Left ventricle myocardium inferior (tissue), 1 donor: Measurements from ENCODE around the gene HECW1. TPM values are rescaled to one million over a fixed set of nuclear protein-coding genes. Genes with fewer than 3 reads are reported as not detected.

ENCODE experiments used
- DNase-seq: peaks from one replicate; pipeline ENCODE4 v3.0.0-alpha.2; 2020
- H3K27ac ChIP-seq: fragments of 200-600 bp; replicated peaks from 2 replicates; pipeline ENCODE4 v1.8.0; 2021
- H3K27me3 ChIP-seq: fragments of 200-600 bp; 2 replicates; pipeline ENCODE4 v1.8.0; 2021; ENCODE audit warnings: low read depth
- H3K36me3 ChIP-seq: fragments of 200-600 bp; 2 replicates; pipeline ENCODE4 v1.8.0; 2021
- H3K4me1 ChIP-seq: fragments of 200-600 bp; 2 replicates; pipeline ENCODE4 v1.8.0; 2021
- H3K4me3 ChIP-seq: fragments of 200-600 bp; 2 replicates; pipeline ENCODE4 v1.8.0; 2021; ENCODE audit warnings: mild to moderate bottlenecking, moderate library complexity
- H3K9me3 ChIP-seq: fragments of 200-600 bp; replicated peaks from 2 replicates; pipeline ENCODE4 v1.8.0; 2021
- intact Hi-C: fragments of 100-400 bp; cut with micrococcal nuclease; formaldehyde crosslinking; loops from one replicate; pipeline ENCODE4 v1.11.0; 2022
- total RNA-seq: library from RNA; stranded (reverse); fragmentation: NEBNext Ultra II Directional; extraction: Animal tissue kit (Norgen Biotek cat#: 25700); gene quantifications from one replicate; pipeline ENCODE4 v1.2.1, GENCODE V29; 2021
- TF ChIP-seq, protein P1 (sequence below): fragments of 200-600 bp; IDR thresholded peaks from 2 replicates; pipeline ENCODE4 v1.8.0; 2021; ENCODE audit warnings: antibody characterized with exemption, mild to moderate bottlenecking, borderline replicate concordance
- donor health status: DM: no; HTN: yes; CAD: no; lungs with severe emphysema.

HECW1 gene
- total RNA-seq, 1 donor from 2014 or later: not detected

- no peak for DNase-seq
- TF ChIP-seq, protein P1, sequence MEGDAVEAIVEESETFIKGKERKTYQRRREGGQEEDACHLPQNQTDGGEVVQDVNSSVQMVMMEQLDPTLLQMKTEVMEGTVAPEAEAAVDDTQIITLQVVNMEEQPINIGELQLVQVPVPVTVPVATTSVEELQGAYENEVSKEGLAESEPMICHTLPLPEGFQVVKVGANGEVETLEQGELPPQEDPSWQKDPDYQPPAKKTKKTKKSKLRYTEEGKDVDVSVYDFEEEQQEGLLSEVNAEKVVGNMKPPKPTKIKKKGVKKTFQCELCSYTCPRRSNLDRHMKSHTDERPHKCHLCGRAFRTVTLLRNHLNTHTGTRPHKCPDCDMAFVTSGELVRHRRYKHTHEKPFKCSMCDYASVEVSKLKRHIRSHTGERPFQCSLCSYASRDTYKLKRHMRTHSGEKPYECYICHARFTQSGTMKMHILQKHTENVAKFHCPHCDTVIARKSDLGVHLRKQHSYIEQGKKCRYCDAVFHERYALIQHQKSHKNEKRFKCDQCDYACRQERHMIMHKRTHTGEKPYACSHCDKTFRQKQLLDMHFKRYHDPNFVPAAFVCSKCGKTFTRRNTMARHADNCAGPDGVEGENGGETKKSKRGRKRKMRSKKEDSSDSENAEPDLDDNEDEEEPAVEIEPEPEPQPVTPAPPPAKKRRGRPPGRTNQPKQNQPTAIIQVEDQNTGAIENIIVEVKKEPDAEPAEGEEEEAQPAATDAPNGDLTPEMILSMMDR: no peak
- intact Hi-C loops: no loop called here
Observed at GRCh38 chr7:43353902-43354301, 241.5 kb downstream of the HECW1 start.

DNA sequence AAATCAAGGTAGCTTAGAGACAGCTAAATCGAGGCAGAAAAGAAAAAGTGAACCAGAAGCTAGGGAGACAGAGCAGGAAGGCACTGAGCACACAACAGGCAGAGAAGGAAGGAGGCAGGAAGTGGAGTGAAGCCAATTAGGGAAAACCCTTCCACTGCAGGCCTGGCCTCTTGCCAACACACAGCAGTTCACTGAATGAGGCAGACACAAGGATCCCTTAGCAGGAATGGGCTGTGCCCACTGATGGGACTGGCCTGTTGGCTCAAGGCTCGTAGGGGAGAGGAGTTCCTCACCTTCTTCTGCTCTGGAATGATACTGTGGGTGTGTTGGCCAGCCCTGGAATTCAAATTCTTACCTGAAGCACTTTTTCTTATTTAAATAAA lies 250.2 kb downstream of the HECW1 start:
- no peaks in the 10 kb centered on the region for H3K4me1 ChIP-seq
- DNase-seq: no peak
- TF ChIP-seq, protein P1: no peak
- H3K27ac ChIP-seq: no peak overlapping the region
- H3K36me3 ChIP-seq: no peaks in the 10 kb centered on the region
- H3K9me3 ChIP-seq: no peaks in the 10 kb centered on the region
- H3K4me3 ChIP-seq: no peak overlapping the region
- intact Hi-C loops: no loop called here
- peaks cover 10% of the 10 kb centered on the region for H3K27me3 ChIP-seq

More at GRCh38 chr7:43353902-43354301, 241.5 kb downstream of the HECW1 start:
- Histone ChIP-seq H3K4me1 (no peaks in the 10 kb centered on the region), H3K27me3 (peaks cover 19% of the 10 kb centered on the region), H3K27ac (no peak overlapping the region), H3K36me3 (no peaks in the 10 kb centered on the region), H3K9me3 (peaks cover 21% of the 10 kb centered on the region), H3K4me3 (no peak overlapping the region)

GRCh38 chr7:43363035-43363791 lies 250.8 kb downstream of the HECW1 start:
- intact Hi-C loops: no loop called here
- H3K4me1 ChIP-seq: no peaks in the 10 kb centered on the region
- no peak overlapping the region for H3K4me3 ChIP-seq
- H3K9me3 ChIP-seq: no peaks in the 10 kb centered on the region
- no peak for DNase-seq
- no peaks in the 10 kb centered on the region for H3K36me3 ChIP-seq
- no peak overlapping the region for H3K27ac ChIP-seq
- TF ChIP-seq, protein P1: no peak
- peaks cover 10% of the 10 kb centered on the region for H3K27me3 ChIP-seq

- Histone ChIP-seq H3K27me3 (peaks cover 10% of the 10 kb centered on the region), H3K4me3 (no peak overlapping the region), H3K4me1 (no peaks in the 10 kb centered on the region), H3K9me3 (no peaks in the 10 kb centered on the region), H3K36me3 (no peaks in the 10 kb centered on the region), H3K27ac (no peak overlapping the region)
- no peak for DNase-seq
- intact Hi-C loops: no loop called here
- TF ChIP-seq, protein P1: no peak
Observed at GRCh38 chr7:43364391-43364790, 251.9 kb downstream of the HECW1 start.

- no peaks in the 10 kb centered on the region for H3K9me3 ChIP-seq
- H3K4me3 ChIP-seq: no peak overlapping the region
- DNase-seq: no peak
- intact Hi-C loops: no loop called here
- no peak overlapping the region for H3K27ac ChIP-seq
- H3K36me3 ChIP-seq: no peaks in the 10 kb centered on the region
- TF ChIP-seq, protein P1: no peak
- H3K27me3 ChIP-seq: peaks cover 8% of the 10 kb centered on the region
- H3K4me1 ChIP-seq: no peaks in the 10 kb centered on the region
Observed at GRCh38 chr7:43372676-43373355, 260.4 kb downstream of the HECW1 start.
